IPS DF 6.9 (cell line): ENCODE measurements around the gene FAAP24.
"Not testable (repeated sequence)": the region's sequence is repeated elsewhere in the genome, so short reads cannot be mapped to it uniquely, and the experiment has no call there.

Source experiments
- DNase-seq: peaks from one replicate; pipeline ENCODE4 v3.0.0-alpha.2; 2013; ENCODE audit warnings: low read depth, low spot score
- H3K27ac ChIP-seq: one replicate; pipeline ENCODE4 v1.5.1; 2013; ENCODE audit warnings: low read length, control low read depth
- H3K27me3 ChIP-seq: 2 replicates; pipeline ENCODE4 v1.6.1; 2013; ENCODE audit warnings: mild to moderate bottlenecking, low read length; ENCODE audit not compliant: control insufficient read depth, insufficient read depth
- H3K36me3 ChIP-seq: 2 replicates; pipeline ENCODE4 v1.6.1; 2013; ENCODE audit warnings: low read length; ENCODE audit not compliant: control insufficient read depth, insufficient read depth
- H3K4me1 ChIP-seq: 2 replicates; pipeline ENCODE4 v1.6.1; 2013; ENCODE audit warnings: low read length; ENCODE audit not compliant: control insufficient read depth, insufficient read depth
- H3K4me3 ChIP-seq: 2 replicates; pipeline ENCODE4 v1.5.1; 2013; ENCODE audit warnings: mild to moderate bottlenecking, low read length
- H3K9me3 ChIP-seq: 2 replicates; pipeline ENCODE4 v1.6.1; 2013; ENCODE audit warnings: low read length, inconsistent platforms; ENCODE audit not compliant: control insufficient read depth, insufficient read depth
- WGBS: extraction: QIAGEN DNeasy Blood & Tissue Kit; methylation state at CpG from one replicate; pipeline ENCODE4 v1.1.7; 2013; ENCODE audit warnings: mixed read lengths, missing lambda C conversion rate; ENCODE audit not compliant: insufficient read length, insufficient coverage; 5-methylcytosine and 5-hydroxymethylcytosine counted together

Gene FAAP24

GRCh38 chr19:32969549-32969948, 2.5 kb upstream of the FAAP24 start:
- WGBS, result no CpG with 5 or more reads among the region's 10 CpGs

GRCh38 chr19:32971012-32971595, 938 bp upstream of the FAAP24 start:
- Histone ChIP-seq H3K27me3 (no peaks in the 10 kb centered on the region), H3K27ac (no peak overlapping the region), H3K4me1 (peaks cover 2% of the 10 kb centered on the region; the same call in 1 of the 2 replicates), H3K4me3 (peak overlapping the region; percentile 85; the same call in 1 of the 2 replicates), H3K36me3 (peaks cover 3% of the 10 kb centered on the region; the same call in 1 of the 2 replicates), H3K9me3 (no peaks in the 10 kb centered on the region)
- no peak for DNase-seq
- WGBS, result no CpG with 5 or more reads among the region's 21 CpGs

More at GRCh38 chr19:32969549-32969948, 2.5 kb upstream of the FAAP24 start:
- Histone ChIP-seq H3K27me3 (no peaks in the 10 kb centered on the region), H3K9me3 (no peaks in the 10 kb centered on the region), H3K4me1 (peaks cover 2% of the 10 kb centered on the region; the same call in 1 of the 2 replicates), H3K4me3 (no peak overlapping the region), H3K36me3 (peaks cover 3% of the 10 kb centered on the region; the same call in 1 of the 2 replicates), H3K27ac (no peak overlapping the region)
- DNase-seq, result no peak

GRCh38 chr19:32976223-32976805, 4.3 kb downstream of the FAAP24 start:
- H3K9me3 ChIP-seq, result no peaks in the 10 kb centered on the region
- H3K4me3 ChIP-seq, result no peak overlapping the region
- no peaks in the 10 kb centered on the region for H3K4me1 ChIP-seq
- H3K36me3 ChIP-seq, result peaks cover 3% of the 10 kb centered on the region; the same call in 1 of the 2 replicates
- H3K27ac ChIP-seq, result no peak overlapping the region
- no CpG with 5 or more reads among the region's 14 CpGs for WGBS
- no peaks in the 10 kb centered on the region for H3K27me3 ChIP-seq
- peak; percentile 54 for DNase-seq

DNA sequence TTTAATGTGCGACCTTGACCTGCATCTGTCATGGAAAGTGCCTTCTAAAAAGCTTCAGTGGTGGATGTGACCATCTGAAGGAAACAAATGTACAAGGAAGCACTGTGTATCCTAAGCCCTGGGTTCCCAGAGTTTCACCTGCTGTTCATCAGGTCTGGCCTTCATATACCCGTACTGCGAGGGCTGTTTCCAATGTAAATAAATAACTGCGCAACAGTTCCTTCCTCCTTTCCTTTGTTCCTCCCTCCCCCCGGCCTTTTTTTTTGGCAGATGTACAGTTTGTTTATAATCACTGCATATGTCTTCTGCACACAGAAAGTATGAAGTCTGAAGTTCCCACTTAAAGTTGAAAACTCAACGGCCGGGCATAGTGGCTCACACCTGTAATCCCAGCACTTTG, 5.2 kb downstream of the FAAP24 start:
- Histone ChIP-seq H3K27me3 (no peaks in the 10 kb centered on the region), H3K27ac (no peak overlapping the region), H3K36me3 (peaks cover 3% of the 10 kb centered on the region; the same call in 1 of the 2 replicates), H3K4me3 (no peak overlapping the region), H3K9me3 (no peaks in the 10 kb centered on the region), H3K4me1 (no peaks in the 10 kb centered on the region)
- no CpG with 5 or more reads among the region's 7 CpGs for WGBS
- DNase-seq, result no peak

DNA sequence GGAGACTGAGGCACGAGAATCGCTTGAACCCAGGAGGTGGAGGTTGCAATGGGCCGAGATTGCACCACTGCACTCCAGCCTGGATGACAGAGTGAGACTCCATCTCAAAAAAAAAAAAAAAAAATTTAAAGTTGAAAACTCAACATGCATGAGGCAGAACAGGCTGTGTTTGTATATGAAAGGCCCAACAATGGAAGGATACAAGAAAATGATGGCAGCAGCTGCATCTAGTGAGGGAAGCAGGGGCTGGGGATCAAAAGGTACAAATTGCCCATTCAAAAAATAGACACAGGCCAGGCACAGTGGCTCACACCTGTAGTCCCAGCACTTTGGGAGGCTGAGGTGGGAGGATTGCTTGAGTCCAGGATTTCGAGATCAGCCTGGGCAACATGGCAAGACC, 5.8 kb downstream of the FAAP24 start:
- not testable (repeated sequence) for H3K27me3 ChIP-seq, H3K4me3 ChIP-seq, H3K4me1 ChIP-seq, H3K36me3 ChIP-seq, H3K9me3 ChIP-seq, H3K27ac ChIP-seq, DNase-seq
- WGBS, result no CpG with 5 or more reads among the region's 4 CpGs

- H3K36me3 ChIP-seq, H3K4me1 ChIP-seq, H3K4me3 ChIP-seq, H3K27me3 ChIP-seq, H3K9me3 ChIP-seq, H3K27ac ChIP-seq, DNase-seq: not testable (repeated sequence)
- WGBS, result no CpG with 5 or more reads among the region's 7 CpGs
These were observed 7.8 kb downstream of the FAAP24 start for GRCh38 chr19:32979807-32980206.

DNA sequence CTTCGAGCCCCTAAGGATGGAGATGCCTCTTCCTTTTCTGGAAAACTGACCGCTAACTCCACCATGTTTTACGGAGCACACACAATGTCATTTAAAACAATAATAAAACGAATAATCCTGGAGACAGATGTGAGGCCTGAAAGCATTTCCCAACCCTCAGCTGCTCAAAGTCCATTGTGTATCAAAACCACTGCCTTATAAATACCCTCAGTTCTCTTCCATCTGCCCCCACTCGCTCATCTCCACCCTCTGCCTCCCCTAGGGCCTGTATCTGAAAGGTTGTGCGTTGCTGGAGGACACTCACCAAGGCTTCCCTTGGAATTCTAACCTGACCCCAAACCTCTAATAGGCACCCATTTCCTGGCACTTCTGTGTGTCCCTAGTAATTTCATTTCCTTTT, 10.4 kb downstream of the FAAP24 start:
- not testable (repeated sequence) for H3K27me3 ChIP-seq, DNase-seq, H3K4me1 ChIP-seq, H3K36me3 ChIP-seq, H3K9me3 ChIP-seq, H3K4me3 ChIP-seq, H3K27ac ChIP-seq
- no CpG with 5 or more reads among the region's 6 CpGs for WGBS

DNA sequence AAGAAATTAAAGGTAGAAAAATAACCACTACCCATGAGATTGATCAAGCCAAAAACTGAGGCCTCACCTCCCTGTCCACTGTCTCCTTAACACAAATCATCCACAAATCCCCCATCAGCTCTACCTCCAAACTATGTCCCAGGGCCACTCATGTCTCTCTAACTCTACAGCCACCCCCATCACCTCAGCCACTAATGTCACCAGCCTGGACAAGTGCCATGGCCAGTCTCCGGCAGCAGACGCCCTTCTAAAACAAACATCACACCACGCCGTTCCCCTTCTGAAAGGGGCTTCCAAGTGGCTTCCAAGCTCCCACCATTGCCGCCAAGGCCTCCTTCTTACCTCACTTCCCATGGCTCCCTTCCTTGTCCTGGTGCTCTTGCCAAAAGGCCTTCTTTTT, 16.2 kb downstream of the FAAP24 start:
- not testable (repeated sequence) for H3K27ac ChIP-seq, H3K9me3 ChIP-seq, DNase-seq, H3K4me1 ChIP-seq, H3K27me3 ChIP-seq, H3K4me3 ChIP-seq, H3K36me3 ChIP-seq
- WGBS, result no CpG with 5 or more reads among the region's 5 CpGs

DNA sequence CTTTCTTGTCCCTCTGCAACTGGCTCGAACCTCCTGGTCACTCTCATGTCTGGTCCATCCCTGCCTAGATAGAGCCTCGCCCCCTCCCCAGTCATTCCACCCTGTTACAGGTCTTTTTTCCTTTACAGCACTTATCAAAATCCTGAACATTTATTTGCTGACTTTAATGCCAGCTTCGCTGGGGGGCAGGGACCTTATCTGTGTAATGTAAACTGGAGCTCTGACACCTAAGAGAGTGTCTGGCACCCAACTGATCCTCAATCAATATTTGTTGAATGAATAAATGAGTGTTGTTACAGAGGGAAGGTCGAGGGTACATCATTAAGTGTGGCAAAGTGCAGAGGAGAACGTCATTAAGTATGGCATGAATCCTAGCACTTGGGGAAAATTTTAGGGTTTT, 16.7 kb downstream of the FAAP24 start:
- peaks cover 3% of the 10 kb centered on the region; the same call in 1 of the 2 replicates for H3K36me3 ChIP-seq
- H3K4me3 ChIP-seq, result no peak overlapping the region
- no peak overlapping the region for H3K27ac ChIP-seq
- H3K4me1 ChIP-seq, result no peaks in the 10 kb centered on the region
- DNase-seq, result no peak
- WGBS, result no CpG with 5 or more reads among the region's 5 CpGs
- H3K27me3 ChIP-seq, result no peaks in the 10 kb centered on the region
- no peaks in the 10 kb centered on the region for H3K9me3 ChIP-seq

- not testable (repeated sequence) for DNase-seq, H3K4me3 ChIP-seq, H3K4me1 ChIP-seq, H3K27me3 ChIP-seq, H3K27ac ChIP-seq, H3K9me3 ChIP-seq, H3K36me3 ChIP-seq
- no CpG with 5 or more reads among the region's 17 CpGs for WGBS
These were observed 23.9 kb downstream of the FAAP24 start for GRCh38 chr19:32995966-32996365.

DNA sequence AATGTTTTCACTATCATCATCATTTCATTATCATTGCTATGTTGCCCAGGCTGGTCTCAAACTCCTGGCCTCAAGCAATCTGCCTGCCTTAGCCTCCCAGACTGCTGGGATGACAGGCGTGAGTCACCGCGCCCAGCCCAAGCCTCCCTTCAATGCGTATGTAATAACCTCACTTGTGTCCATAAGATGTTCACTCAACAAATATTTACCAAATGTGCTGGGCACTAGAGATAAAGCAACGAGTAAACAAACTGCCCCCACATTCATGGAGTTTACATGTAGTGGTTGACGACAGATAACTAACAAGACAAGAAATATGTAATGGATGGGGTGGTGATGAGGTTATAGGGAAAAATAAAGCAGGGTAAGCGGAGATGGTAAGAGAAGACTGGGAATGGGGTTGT, 25.0 kb downstream of the FAAP24 start:
- not testable (repeated sequence) for H3K27ac ChIP-seq, H3K4me3 ChIP-seq, H3K9me3 ChIP-seq, H3K27me3 ChIP-seq, H3K36me3 ChIP-seq, H3K4me1 ChIP-seq, DNase-seq
- no CpG with 5 or more reads among the region's 7 CpGs for WGBS
